Lower lobe of right lung (tissue), 2 donors: ENCODE measurements around the gene BAHCC1. TPM values are rescaled to one million over a fixed set of nuclear protein-coding genes. Genes with fewer than 3 reads are reported as not detected.
"Not testable (repeated sequence)": the region's sequence is repeated elsewhere in the genome, so short reads cannot be mapped to it uniquely, and the experiment has no call there.

ENCODE experiments used
- ATAC-seq, 2 donors: fragments of 200-7000 bp; cut with Tn5 transposase; one replicate each; pipeline ENCODE4 v1.9.1; 2020 to 2022; ENCODE audit warnings: mild to moderate bottlenecking in 2 of 2, moderate library complexity in 2 of 2
- DNase-seq: peaks from one replicate; pipeline ENCODE4 v3.0.0-alpha.2; 2020
- H3K27ac ChIP-seq: fragments of 200-600 bp; one replicate; pipeline ENCODE4 v1.8.0; 2022
- H3K27me3 ChIP-seq: fragments of 200-600 bp; one replicate; pipeline ENCODE4 v1.8.0; 2022; ENCODE audit warnings: low read depth
- H3K36me3 ChIP-seq: fragments of 200-600 bp; one replicate; pipeline ENCODE4 v1.8.0; 2022; ENCODE audit warnings: mild to moderate bottlenecking
- H3K4me1 ChIP-seq: fragments of 200-600 bp; one replicate; pipeline ENCODE4 v1.8.0; 2022
- H3K4me3 ChIP-seq: fragments of 200-600 bp; one replicate; pipeline ENCODE4 v1.8.0; 2022; ENCODE audit warnings: mild to moderate bottlenecking
- H3K9me3 ChIP-seq: fragments of 200-600 bp; one replicate; pipeline ENCODE4 v1.8.0; 2022
- CTCF ChIP-seq: fragments of 200-600 bp; IDR thresholded peaks from one replicate; pipeline ENCODE4 v1.8.0; 2022; ENCODE audit warnings: antibody characterized with exemption, mild to moderate bottlenecking
- intact Hi-C: fragments of 100-400 bp; cut with DNase I; formaldehyde crosslinking; loops from one replicate; pipeline ENCODE4 v1.11.0; 2022
- total RNA-seq: library from RNA; stranded (reverse); fragmentation: NEBNext Ultra II Directional; extraction: Animal tissue kit (Norgen Biotek cat#: 25700); gene quantifications from one replicate; pipeline ENCODE4 v1.2.1, GENCODE V29; 2021
- donor health status: DM: no; HTN: yes; CAD: no; lungs with severe emphysema.

Gene BAHCC1
- total RNA-seq, 1 donor from 2014 or later: 19.9 TPM

DNA sequence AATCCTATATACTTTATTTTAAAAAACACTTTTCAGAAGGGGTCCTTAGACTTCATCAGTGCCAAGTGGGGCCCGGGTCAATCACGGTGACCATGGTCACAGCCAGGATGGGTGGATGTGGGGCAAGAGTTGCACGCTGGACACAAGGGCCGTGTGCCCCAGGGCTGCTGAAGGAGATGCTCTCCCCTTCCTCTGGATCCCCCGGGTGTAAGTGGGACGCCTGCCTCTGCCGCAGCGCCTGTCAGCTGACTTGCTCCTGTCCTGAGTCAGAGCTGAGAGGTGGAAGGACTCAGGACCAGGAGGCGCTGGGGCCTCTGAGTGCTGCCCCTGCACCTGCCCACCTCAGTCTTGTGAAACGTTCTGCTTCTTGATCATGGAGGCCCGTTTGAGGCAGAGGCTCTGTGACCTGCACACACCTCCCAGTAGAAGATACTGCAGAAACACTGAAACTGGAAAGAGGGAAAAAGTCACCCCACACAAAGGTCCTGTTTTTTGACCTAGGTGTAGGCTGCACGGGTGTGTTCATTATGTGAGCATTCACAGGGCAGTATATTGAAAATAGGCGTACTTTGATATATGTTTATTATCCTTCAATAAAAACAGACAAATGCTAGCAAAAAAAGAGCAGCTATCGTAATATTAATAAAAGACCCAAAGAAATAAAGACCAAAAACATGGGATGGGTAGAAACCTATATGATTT lies 40.9 kb upstream of the BAHCC1 start:
- Histone ChIP-seq H3K27ac (no peak overlapping the region), H3K27me3 (no peaks in the 10 kb centered on the region), H3K9me3 (no peaks in the 10 kb centered on the region), H3K4me1 (peaks cover 8% of the 10 kb centered on the region), H3K36me3 (no peaks in the 10 kb centered on the region), H3K4me3 (no peak overlapping the region)
- intact Hi-C loops: no loop called here
- no peak for DNase-seq
- no peak for TF ChIP-seq CTCF
- no peak for ATAC-seq

DNA sequence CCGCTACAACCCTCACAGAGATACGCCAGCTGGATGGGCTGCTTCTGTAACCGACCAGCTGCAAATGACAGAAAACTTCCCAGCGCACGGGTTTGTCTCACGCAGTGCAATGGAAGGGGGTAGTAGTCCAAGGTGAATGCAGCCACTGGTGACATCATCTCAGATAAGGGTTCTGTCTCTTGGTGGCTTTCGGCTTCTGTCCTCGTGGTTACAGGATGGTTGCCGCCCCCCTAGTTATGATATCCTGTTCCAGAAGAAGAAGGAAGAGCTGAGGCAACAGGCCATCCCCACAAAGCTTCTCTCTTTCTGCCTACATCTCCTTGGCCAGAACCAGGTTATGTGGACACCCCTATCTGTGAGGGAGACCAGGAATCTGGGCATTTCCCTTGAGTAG lies 40.3 kb upstream of the BAHCC1 start:
- no peak for DNase-seq
- no peak overlapping the region for H3K27ac ChIP-seq
- H3K4me1 ChIP-seq: peaks cover 5% of the 10 kb centered on the region
- no peaks in the 10 kb centered on the region for H3K36me3 ChIP-seq
- intact Hi-C loops: no loop called here
- no peak overlapping the region for H3K4me3 ChIP-seq
- ATAC-seq: peak in 1 of 2 donors; percentile 31
- H3K27me3 ChIP-seq: no peaks in the 10 kb centered on the region
- no peaks in the 10 kb centered on the region for H3K9me3 ChIP-seq
- no peak for TF ChIP-seq CTCF

DNA sequence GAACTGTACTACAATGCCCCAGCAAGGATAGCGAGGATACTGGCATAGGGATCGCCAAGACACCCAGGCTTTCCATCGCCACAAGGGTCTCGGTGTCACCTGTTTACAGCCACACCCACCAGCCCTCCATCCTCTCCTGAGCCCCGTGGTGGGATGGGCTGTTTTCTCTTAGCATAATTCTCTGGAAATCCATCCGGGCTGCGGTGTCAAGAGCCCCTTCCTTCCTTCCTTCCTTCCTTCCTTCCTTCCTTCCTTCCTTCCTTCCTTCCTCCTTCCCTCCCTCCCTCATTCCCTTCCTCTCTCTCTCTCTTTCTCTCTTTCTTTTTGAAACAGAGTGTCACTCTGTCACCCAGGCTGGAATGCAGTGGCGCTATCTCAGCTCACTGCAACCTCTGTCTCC lies 36.0 kb upstream of the BAHCC1 start:
- intact Hi-C loops: no loop called here
- Histone ChIP-seq H3K27ac (no peak overlapping the region), H3K36me3 (no peaks in the 10 kb centered on the region), H3K4me1 (peaks cover 2% of the 10 kb centered on the region), H3K27me3 (peaks cover 2% of the 10 kb centered on the region), H3K9me3 (no peaks in the 10 kb centered on the region), H3K4me3 (no peak overlapping the region)
- TF ChIP-seq CTCF: no peak
- DNase-seq: no peak
- no peak for ATAC-seq

DNA sequence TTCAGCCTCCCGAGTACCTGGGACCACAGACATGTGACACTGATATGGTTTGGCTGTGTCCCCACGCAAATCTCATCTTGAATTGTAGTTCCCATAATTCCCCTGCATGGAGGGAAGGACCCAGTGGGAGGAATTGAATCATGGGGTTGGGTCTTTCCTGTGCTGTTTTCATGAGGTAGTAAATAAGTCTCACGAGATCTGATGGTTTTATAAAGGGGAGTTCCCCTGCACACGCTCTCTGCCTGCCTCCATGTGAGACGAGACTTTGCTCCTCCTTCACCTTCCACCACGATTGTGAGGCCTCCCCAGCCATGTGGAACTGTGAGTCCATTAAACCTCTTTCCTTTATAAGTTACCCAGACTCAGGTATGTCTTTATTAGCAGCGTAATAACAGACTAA lies 33.3 kb upstream of the BAHCC1 start:
- ATAC-seq, intact Hi-C loops: not testable (repeated sequence)
- H3K4me1 ChIP-seq: peaks cover 27% of the 10 kb centered on the region

DNA sequence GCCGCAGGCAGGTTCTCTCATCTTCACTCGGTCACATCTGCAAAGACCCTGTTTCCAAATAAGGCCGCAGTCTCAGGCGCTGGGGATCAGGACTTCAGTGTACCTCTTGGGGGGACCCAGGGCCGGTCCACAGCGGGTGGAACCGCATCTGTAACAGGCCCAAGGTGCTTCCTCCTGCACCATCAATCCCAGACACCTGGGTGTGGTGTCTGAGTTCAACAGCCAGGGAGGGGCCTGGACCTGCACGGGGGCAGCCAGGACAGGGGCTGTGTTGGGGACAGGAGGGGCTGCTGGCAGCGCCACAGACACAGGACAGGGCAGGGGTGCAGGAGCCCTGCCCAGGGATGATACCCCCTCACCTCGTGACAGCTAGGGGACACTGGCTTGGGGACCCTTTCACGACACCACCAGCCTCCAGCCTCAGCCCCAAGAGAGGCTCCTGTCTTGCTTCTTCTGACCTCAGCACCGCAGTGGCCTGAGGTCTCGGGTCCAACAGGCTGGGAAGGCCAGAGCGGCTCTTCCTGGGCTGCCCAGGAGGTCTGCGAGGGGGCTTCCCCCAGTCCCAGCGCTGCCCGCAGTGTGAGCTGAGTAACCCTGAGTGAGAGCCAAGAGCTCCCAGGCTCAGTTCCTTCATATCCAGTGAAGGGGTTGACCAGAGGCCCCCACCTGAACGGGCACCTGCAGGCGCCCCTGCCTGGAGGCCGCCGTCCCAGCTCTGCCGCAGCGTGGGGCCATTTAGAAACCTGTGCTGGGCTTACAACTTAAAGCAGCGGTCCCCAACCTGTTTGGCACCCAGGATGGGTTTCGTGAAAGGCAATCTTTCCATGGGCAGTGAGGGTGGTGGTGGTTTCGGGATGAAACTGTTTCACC lies 30.7 kb upstream of the BAHCC1 start:
- H3K27me3 ChIP-seq: peaks cover 8% of the 10 kb centered on the region
- H3K27ac ChIP-seq: peak overlapping the region; percentile 81
- TF ChIP-seq CTCF: no peak
- ATAC-seq (peak; percentile 1), DNase-seq (no peak)
- intact Hi-C loops: no loop called here
- H3K36me3 ChIP-seq: no peaks in the 10 kb centered on the region
- no peak overlapping the region for H3K4me3 ChIP-seq
- no peaks in the 10 kb centered on the region for H3K9me3 ChIP-seq
- peaks cover 27% of the 10 kb centered on the region for H3K4me1 ChIP-seq

More for the DNA sequence above, 33.3 kb upstream of the BAHCC1 start:
- H3K9me3 ChIP-seq, H3K27ac ChIP-seq, DNase-seq, H3K36me3 ChIP-seq, H3K4me3 ChIP-seq, H3K27me3 ChIP-seq: not testable (repeated sequence)

DNA sequence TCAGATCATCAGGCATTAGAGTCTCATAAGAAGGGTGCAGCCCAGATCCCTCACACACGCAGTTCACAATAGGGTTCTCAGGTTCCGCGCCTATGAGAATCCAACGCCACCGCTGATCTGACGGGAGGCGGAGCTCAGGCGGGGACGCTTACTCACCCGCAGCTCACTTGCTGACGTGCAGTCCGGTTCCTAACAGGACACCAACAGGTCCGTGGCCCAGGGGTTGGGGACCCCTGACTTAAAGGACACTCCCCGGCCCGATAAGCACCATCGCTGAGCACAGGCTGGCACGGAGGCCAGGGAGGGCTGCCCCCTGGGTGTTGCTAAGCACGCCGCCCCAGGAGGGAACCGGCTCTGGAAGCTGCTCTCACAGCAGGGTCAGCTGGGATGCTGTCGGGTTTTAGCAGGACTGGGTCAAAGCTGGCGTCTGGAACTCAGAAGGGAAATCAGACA lies 30.1 kb upstream of the BAHCC1 start:
- Histone ChIP-seq H3K27me3 (peaks cover 8% of the 10 kb centered on the region), H3K4me1 (peaks cover 27% of the 10 kb centered on the region), H3K9me3 (no peaks in the 10 kb centered on the region), H3K36me3 (no peaks in the 10 kb centered on the region), H3K27ac (peak overlapping the region; percentile 81), H3K4me3 (peak overlapping the region; percentile 33)
- intact Hi-C loops: no loop called here
- DNase-seq (peak; percentile 87), ATAC-seq (peak; percentile 87 to 92)
- TF ChIP-seq CTCF: no peak
